Jurkat, Clone E6-1 (cell line): ENCODE data around the gene MFSD2B. TPM values are rescaled to one million over a fixed set of nuclear protein-coding genes. Genes with fewer than 3 reads are reported as not detected.
"Not testable (repeated sequence)": the region's sequence is repeated elsewhere in the genome, so short reads cannot be mapped to it uniquely, and the experiment has no call there.

Experiments
- DNase-seq: peaks from one replicate; pipeline ENCODE4 v3.0.0-alpha.2; 2011; ENCODE audit warnings: low read depth, low spot score
- H3K4me3 ChIP-seq: 2 replicates; pipeline ENCODE4 v1.5.1; 2011; ENCODE audit warnings: mild to moderate bottlenecking, low read length, control low read depth, moderate library complexity
- polyA plus RNA-seq: library from polyadenylated mRNA; unstranded; fragments of >200 nt; gene quantifications from one replicate; pipeline ENCODE4 v1.2.1, GENCODE V29; 2012; ENCODE audit warnings: missing spikeins; ENCODE audit not compliant: insufficient read length, insufficient read depth

The MFSD2B gene
- 3.9 TPM for polyA plus RNA-seq

- DNase-seq: no peak
- no peak within 1 kb of the TSS for H3K4me3 ChIP-seq
Observed at GRCh38 chr2:24009680-24010476, at the start of gene MFSD2B. TSS of gene MFSD2B (plus strand) at chr2:24010085. CDS start at chr2:24010097, 12 bp downstream.

GRCh38 chr2:23967846-23968245 lies 42.0 kb upstream of the MFSD2B start:
- no peak for DNase-seq
- no peak overlapping the region for H3K4me3 ChIP-seq

GRCh38 chr2:23976883-23977282 lies 33.0 kb upstream of the MFSD2B start:
- H3K4me3 ChIP-seq: no peak overlapping the region
- DNase-seq: no peak

GRCh38 chr2:23988371-23988770 lies 21.5 kb upstream of the MFSD2B start:
- H3K4me3 ChIP-seq: no peak overlapping the region
- DNase-seq: peak; percentile 17

GRCh38 chr2:23992931-23993330 lies 17.0 kb upstream of the MFSD2B start:
- DNase-seq: no peak
- no peak overlapping the region for H3K4me3 ChIP-seq

GRCh38 chr2:23993736-23994269 lies 16.1 kb upstream of the MFSD2B start:
- no peak for DNase-seq
- H3K4me3 ChIP-seq: no peak overlapping the region

- H3K4me3 ChIP-seq: no peak overlapping the region
- DNase-seq: no peak
Observed at GRCh38 chr2:23994567-23994966, 15.3 kb upstream of the MFSD2B start.

- H3K4me3 ChIP-seq: no peak overlapping the region
- DNase-seq: no peak
Observed at GRCh38 chr2:24007693-24008092, 2.2 kb upstream of the MFSD2B start.

- no peak overlapping the region for H3K4me3 ChIP-seq
- no peak for DNase-seq
Observed at GRCh38 chr2:24008672-24009366, 1.1 kb upstream of the MFSD2B start.

GRCh38 chr2:24009367-24009679 lies 562 bp upstream of the MFSD2B start:
- no peak for DNase-seq
- no peak overlapping the region for H3K4me3 ChIP-seq

GRCh38 chr2:24010477-24011249 lies 778 bp downstream of the MFSD2B start:
- DNase-seq: no peak
- H3K4me3 ChIP-seq: no peak overlapping the region

- peak; percentile 58 for DNase-seq
- H3K4me3 ChIP-seq: no peak overlapping the region
Observed at GRCh38 chr2:24011250-24012104, 1.6 kb downstream of the MFSD2B start.

- DNase-seq: no peak
- H3K4me3 ChIP-seq: no peak overlapping the region
Observed at GRCh38 chr2:24012521-24013188, 2.8 kb downstream of the MFSD2B start.

GRCh38 chr2:24014902-24015301 lies 5.0 kb downstream of the MFSD2B start:
- not testable (repeated sequence) for H3K4me3 ChIP-seq, DNase-seq

GRCh38 chr2:24015562-24016375 lies 5.9 kb downstream of the MFSD2B start:
- H3K4me3 ChIP-seq: no peak overlapping the region
- no peak for DNase-seq

- no peak for DNase-seq
- H3K4me3 ChIP-seq: no peak overlapping the region
Observed at GRCh38 chr2:24016376-24016761, 6.5 kb downstream of the MFSD2B start.

GRCh38 chr2:24016853-24017703 lies 7.2 kb downstream of the MFSD2B start:
- DNase-seq: no peak
- H3K4me3 ChIP-seq: no peak overlapping the region
